ES-I3 (cell line): ENCODE results near the gene TNMD.
A peak's percentile ranks its signal among the peaks of the same experiment; 100 is the strongest.
"Not testable (repeated sequence)": the region's sequence is repeated elsewhere in the genome, so short reads cannot be mapped to it uniquely, and the experiment has no call there.

ENCODE experiments used
- H3K36me3 ChIP-seq: 2 replicates; pipeline ENCODE4 v1.6.1; 2013; ENCODE audit warnings: mild to moderate bottlenecking, low read length, control low read depth, moderate library complexity; ENCODE audit not compliant: insufficient read depth
- H3K4me1 ChIP-seq: 2 replicates; pipeline ENCODE4 v1.6.1; 2013; ENCODE audit warnings: mild to moderate bottlenecking, control low read depth, low read length; ENCODE audit not compliant: insufficient read depth
- H3K9ac ChIP-seq: 2 replicates; pipeline ENCODE4 v1.6.1; 2013; ENCODE audit warnings: low read depth, mild to moderate bottlenecking, low read length, moderate library complexity
- H3K9me3 ChIP-seq: 2 replicates; pipeline ENCODE4 v1.6.1; 2013; ENCODE audit warnings: mild to moderate bottlenecking, low read length, moderate library complexity; ENCODE audit not compliant: control insufficient read depth, insufficient read depth

Gene TNMD

DNA sequence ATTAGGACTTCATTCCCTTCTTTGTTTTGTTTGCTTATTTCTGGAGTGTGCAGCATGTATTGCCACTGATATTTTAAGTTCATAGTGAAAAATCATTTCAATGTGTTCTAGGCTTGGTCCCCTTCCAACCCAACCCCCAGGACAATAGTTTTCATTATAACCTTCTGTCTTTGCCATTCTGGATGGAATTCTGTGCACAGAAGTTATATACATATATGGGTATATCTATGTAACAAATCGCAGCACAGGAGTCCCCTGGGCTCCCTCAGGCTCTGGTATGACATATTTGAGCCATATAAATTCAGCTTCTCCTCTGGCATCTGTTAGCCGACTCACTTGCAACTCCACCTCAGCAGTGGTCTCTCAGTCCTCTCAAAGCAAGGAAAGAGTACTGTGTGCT is at the start of gene TNMD:
TNMD (plus strand) TSS at position 326 of the 400 bp plus-strand sequence. CDS start 83 bp downstream, outside the sequence.
- Histone ChIP-seq H3K36me3 (no peaks in the 10 kb centered on the region), H3K9ac (no peak within 1 kb of the TSS), H3K9me3 (no peaks in the 10 kb centered on the region), H3K4me1 (no peaks in the 10 kb centered on the region)

DNA sequence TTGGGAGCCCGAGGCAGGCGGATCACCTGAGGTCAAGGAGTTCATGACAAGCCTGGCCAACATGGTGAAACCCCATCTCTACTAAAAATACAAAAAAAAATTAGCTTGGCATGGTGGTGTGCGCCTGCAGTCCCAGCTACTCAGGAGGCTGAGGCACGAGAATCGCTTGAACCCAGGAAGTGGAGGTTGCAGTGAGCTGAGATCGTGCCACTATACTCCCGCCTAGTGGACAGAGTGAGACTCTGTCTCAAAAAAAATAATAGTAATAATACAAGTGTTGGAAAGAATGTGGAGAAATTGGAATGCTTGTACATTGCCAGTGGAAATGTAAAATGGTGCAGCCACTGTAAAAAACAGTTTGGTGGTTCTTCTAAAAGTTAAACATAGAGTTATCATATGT is 19.2 kb upstream of the TNMD start:
- H3K9me3 ChIP-seq, H3K4me1 ChIP-seq, H3K9ac ChIP-seq, H3K36me3 ChIP-seq: not testable (repeated sequence)

DNA sequence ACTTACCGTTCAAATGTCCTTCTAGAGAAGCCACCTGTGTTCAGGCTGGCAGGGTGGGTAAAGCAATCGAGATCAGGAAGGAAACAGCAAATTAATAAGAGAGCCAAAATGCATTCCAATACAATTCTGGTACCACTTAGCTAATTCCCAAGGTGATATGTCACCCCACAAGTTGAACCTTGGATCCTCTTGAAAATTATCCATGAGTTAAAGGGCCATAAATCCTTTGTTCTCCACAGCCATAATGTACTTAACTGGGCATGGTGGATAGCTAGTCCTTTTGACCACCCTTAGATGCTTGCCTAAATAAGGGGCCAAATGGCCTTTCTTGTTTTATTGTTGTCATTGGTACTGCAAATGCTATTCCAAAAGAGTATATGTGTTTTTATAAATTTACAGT is 2.0 kb downstream of the TNMD start:
- Histone ChIP-seq H3K9ac (no peak overlapping the region), H3K9me3 (no peaks in the 10 kb centered on the region), H3K36me3 (no peaks in the 10 kb centered on the region), H3K4me1 (0 out of 2 replicates have a peak, but pooled peaks cover under 1% of the 10 kb centered on the region)

DNA sequence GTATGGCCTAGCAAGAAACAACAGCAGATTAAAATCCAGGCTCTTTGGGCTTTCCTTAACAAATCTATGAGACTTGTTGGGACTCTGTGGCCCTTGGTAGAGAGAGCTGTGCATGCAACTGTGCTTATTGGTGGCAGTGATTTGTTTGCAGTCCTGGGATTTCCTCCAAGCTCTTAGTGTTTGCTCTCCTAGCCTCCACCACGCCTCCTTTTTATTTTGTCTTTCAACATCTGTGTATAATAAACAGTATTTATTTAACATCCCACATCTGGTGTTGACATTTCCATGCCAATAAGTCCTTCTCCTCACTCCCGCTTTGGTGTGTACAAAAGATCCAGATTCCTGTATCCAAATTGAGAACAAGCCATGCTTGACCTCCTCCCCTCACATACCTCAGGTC is 3.1 kb downstream of the TNMD start:
- Histone ChIP-seq H3K9me3 (no peaks in the 10 kb centered on the region), H3K36me3 (no peaks in the 10 kb centered on the region), H3K9ac (no peak overlapping the region), H3K4me1 (peaks cover 7% of the 10 kb centered on the region; the same call in 1 of the 2 replicates)

DNA sequence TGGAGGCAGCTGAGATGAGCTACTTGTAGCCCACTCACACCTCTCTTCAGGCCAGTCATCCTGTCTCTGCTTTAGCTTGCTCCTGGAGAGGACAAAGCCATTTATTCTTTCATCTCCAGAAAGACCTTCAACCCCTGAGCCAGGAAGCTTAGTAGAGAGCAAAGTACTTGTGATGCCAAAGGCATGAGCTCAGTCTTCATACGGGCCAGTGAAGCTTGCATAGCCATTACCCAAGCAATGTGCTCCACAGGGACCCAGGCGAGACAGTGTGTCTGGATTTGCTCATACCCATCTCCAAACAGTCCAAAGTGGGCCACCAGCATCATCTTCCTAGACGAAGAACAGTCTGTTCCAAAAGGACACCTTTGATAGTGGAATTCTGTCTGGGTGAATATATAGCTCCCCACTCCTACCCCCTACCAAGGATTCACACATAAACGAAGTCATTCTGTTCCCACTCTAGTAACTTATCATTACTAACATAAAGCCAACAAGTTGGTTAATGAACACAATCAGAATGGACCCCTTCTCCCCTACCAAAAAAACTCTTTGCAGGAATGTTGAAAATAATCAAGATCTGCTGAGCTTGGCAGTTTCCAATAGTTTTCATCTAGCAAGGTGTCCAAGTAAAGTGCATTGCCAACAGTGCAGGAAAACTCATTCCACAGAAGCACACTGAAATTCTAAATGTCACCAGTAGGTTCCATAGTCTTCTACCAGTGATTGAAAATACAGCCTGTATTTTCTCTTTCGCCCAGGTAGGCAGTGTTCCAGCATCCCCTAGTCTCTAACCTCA is 6.7 kb downstream of the TNMD start:
- no peaks in the 10 kb centered on the region for H3K9me3 ChIP-seq
- peaks cover 27% of the 10 kb centered on the region for H3K4me1 ChIP-seq
- no peaks in the 10 kb centered on the region for H3K36me3 ChIP-seq
- no peak overlapping the region for H3K9ac ChIP-seq

DNA sequence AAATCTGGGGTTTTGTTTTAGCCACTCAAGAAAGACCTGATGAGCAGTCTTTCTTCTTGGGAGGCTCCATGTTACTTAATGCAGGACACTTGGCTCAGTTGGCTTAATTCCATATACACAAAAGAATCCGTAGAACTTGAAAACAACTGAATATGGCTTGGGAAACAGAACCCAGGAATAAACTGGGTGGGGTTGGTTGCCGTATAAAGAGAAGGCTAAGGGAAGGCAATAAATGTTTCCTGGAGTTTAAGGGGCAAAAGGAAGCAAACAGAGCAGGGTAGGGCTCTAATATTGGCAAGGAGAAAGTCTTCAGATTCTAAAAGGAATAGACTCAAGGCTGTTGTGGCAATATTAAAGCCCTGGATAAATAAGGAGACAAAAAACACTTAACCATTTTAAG is 8.4 kb downstream of the TNMD start:
- H3K9ac ChIP-seq: peak overlapping the region; percentile 4; the same call in 1 of the 2 replicates

DNA sequence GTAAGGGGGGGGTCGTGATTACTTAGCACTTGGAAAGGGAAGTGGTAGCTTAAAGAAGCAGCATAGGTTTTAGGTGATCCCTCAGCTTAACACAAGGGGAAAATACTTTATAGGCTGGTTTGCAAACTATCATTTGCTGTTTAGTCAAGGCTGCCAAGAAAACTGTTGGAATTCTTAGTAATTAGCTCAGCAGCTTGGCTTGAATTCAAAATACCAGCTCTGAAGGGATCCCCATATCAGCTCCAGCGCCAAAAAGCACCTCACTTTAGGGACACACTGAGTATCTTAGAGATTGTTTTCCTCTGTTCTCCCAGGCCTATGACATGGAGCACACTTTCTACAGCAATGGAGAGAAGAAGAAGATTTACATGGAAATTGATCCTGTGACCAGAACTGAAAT is 8.8 kb downstream of the TNMD start:
- Histone ChIP-seq H3K36me3 (no peaks in the 10 kb centered on the region), H3K4me1 (peaks cover 37% of the 10 kb centered on the region), H3K9ac (peak overlapping the region; percentile 4; the same call in 1 of the 2 replicates), H3K9me3 (no peaks in the 10 kb centered on the region)

More for the DNA sequence above, 8.4 kb downstream of the TNMD start:
- H3K36me3 ChIP-seq: no peaks in the 10 kb centered on the region
- H3K4me1 ChIP-seq: peaks cover 37% of the 10 kb centered on the region
- H3K9me3 ChIP-seq: no peaks in the 10 kb centered on the region

DNA sequence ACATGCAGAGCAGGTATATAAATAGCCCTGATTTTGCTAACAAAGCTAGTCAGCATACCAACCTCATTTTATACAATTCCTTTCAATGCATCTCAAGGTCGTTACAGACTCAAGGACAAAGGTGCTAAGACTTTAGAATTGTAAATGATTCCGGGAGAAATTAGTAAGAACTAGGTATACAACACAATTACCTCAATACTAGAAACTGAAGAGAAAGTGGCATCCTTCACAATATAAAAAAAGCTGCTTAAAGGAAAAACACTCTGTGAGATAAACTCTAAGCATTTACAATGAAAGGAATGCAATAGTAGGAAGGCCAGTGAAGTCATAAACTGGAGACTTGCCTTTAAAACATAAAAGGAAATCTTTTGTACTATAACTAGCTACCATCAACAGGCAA is 11.9 kb downstream of the TNMD start:
- Histone ChIP-seq H3K9me3 (no peaks in the 10 kb centered on the region), H3K4me1 (peaks cover 37% of the 10 kb centered on the region), H3K36me3 (no peaks in the 10 kb centered on the region), H3K9ac (no peak overlapping the region)

DNA sequence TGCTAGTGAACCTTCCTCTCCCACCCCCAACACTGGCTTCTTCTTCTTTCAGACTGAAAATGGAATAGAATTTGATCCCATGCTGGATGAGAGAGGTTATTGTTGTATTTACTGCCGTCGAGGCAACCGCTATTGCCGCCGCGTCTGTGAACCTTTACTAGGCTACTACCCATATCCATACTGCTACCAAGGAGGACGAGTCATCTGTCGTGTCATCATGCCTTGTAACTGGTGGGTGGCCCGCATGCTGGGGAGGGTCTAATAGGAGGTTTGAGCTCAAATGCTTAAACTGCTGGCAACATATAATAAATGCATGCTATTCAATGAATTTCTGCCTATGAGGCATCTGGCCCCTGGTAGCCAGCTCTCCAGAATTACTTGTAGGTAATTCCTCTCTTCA is 14.7 kb downstream of the TNMD start:
- H3K9me3 ChIP-seq: no peaks in the 10 kb centered on the region
- H3K4me1 ChIP-seq: peaks cover 14% of the 10 kb centered on the region
- no peak overlapping the region for H3K9ac ChIP-seq
- no peaks in the 10 kb centered on the region for H3K36me3 ChIP-seq

DNA sequence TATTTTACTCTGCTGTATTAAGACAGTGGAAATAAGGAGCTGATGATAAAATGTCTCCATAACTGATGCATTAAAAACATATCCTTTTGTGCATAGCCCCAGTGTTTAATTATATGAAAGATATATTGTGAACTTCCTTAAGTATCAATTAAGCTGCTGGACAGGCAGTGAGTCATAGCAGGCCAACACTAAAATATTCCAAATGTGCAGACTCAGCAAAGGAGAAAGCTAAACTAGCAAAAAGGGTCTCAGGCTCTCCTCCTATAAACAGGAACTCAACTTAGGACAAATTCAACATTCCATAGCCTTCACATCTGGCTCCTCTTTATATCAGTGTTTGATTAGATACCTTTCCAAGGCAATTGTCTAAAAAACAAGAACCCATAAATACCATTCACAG is 15.6 kb downstream of the TNMD start:
- no peaks in the 10 kb centered on the region for H3K36me3 ChIP-seq
- no peaks in the 10 kb centered on the region for H3K9me3 ChIP-seq
- H3K4me1 ChIP-seq: peaks cover 10% of the 10 kb centered on the region
- H3K9ac ChIP-seq: no peak overlapping the region

DNA sequence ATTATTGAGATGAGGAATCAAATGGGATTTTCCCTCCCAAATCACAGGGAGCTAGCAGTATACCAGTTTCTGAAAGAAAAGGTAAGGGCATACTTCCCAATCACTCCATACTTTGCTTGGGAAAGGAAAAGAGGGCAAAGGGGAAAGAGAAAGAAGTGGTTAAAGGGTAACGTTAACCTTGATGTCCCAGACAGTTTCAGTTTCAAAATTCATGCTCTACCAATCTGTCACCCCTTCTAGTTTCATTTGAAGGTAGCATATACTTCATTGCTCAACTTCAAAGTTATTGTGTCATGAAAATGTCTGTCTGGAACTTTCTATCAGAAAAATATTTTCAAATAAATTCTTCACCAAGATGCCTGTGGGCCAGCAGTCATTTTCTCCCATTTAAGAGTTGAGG is 16.0 kb downstream of the TNMD start:
- H3K4me1 ChIP-seq: peaks cover 10% of the 10 kb centered on the region
- no peaks in the 10 kb centered on the region for H3K36me3 ChIP-seq
- H3K9ac ChIP-seq: no peak overlapping the region
- no peaks in the 10 kb centered on the region for H3K9me3 ChIP-seq

DNA sequence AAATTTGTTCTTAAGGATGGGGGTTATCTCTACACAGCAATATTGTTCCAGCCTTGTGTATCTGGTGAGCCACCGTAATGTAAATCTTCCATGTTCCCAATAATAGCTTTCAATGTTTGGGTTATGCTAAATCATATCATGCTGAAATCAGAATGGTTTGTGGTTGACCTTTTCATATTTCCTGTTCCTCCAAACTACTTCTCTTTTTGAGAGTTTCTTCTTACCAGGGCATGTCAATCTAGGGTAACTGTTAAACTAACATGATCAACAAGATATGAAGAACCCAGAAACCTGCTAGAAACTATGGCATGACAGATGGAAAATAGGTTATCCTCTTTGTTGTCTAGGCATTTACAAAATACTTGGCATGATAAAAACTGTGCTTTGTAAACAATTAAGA is 22.0 kb downstream of the TNMD start:
- Histone ChIP-seq H3K9ac (no peak overlapping the region), H3K36me3 (no peaks in the 10 kb centered on the region), H3K9me3 (no peaks in the 10 kb centered on the region), H3K4me1 (peaks cover 16% of the 10 kb centered on the region)

DNA sequence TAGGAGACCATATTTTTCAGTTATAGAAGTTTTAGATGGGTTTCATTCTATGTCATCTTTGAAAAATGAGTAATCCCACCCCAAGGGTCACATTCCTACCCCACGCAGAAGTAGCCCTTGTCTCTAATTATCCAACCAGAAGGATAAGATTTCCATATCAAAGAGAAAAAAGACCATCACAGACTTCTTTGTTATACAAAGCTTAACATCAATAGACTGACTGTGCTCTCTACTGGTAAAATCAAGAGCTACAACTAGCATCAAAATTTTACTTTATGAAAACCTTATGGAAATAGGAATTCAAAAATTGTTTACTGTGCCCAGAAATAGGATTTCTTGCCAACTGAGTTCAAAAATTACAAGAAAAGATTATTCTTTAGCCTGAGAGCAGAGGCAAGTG is 24.9 kb downstream of the TNMD start:
- Histone ChIP-seq H3K9me3 (no peaks in the 10 kb centered on the region), H3K4me1 (peaks cover 28% of the 10 kb centered on the region), H3K9ac (no peak overlapping the region), H3K36me3 (no peaks in the 10 kb centered on the region)

DNA sequence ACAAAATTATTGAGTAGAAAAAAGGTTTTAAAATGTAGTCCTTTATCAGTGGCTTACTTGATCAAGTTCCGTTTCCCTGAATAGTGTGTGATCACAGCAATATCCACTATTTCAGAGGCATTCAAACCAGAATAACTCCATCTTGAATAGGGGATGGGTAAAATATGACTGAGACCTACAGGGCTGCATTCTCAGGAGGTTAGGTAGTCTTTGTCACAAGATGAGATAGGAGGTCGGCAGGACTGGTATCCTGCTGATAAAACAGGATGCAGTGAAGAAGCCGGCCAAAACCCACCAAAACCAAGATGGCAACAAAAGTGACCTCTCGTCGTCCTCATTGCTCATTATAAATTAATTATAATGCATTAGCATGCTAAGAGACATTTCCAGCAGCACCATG is 27.2 kb downstream of the TNMD start:
- Histone ChIP-seq H3K4me1 (peaks cover 31% of the 10 kb centered on the region), H3K9ac (no peak overlapping the region), H3K36me3 (no peaks in the 10 kb centered on the region), H3K9me3 (no peaks in the 10 kb centered on the region)

DNA sequence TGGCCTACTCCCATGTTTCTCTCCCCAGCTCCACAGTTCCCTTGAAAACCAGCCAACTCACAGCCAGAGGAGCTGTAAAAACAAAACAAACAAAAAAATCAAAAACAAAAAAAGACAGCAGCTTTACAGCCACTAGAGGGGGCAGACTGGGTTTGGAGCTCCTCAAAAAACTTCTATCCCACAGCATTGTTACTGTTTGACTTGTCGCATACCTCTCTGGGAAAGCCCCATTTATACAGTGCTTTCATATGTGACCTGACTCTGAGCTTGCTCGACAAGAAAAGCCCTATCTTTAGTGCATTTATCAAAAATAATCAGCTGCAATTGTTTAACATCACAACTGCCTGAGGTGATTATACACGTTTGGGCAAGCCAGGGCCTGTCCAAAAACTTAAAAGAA is 30.3 kb downstream of the TNMD start:
- no peaks in the 10 kb centered on the region for H3K36me3 ChIP-seq
- no peak overlapping the region for H3K9ac ChIP-seq
- peaks cover 17% of the 10 kb centered on the region for H3K4me1 ChIP-seq
- no peaks in the 10 kb centered on the region for H3K9me3 ChIP-seq
